ENCODE results near the gene IFT80. TPM values are rescaled to one million over a fixed set of nuclear protein-coding genes. Genes with fewer than 3 reads are reported as not detected.

The IFT80 gene
- total RNA-seq, 2 experiments from 2014 or later: 9.2 to 10.4 TPM

DNA sequence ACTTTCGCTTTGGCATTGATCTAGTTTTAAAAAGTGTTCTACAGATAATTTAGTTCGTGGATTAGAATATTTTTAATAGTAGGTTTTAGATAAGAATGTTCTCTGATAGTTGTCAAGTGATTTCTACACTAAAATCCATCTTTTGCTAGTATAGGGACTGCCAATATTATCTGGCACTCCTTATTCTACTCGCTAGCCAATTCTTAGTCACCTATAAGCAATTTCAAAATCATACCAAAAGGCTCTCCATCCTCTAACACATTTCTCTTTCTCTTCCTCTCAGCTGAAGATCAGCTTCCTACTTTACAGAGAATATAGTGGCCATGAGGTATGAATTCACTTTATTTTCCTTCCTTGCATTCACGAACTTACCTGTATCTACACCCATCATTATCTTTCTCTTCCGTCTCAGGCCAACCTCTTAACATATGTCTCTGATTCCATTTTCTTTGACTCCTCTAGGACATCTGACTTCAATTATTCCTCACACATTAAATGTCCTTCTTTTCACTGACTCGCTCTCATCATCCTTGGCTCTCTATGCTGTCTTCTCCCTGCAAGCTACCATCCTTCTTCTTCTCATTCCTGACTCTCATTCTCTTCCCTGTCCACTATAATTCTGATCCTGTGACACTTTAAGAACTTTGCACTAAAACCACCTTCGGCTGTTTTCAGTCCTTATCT, 138.3 kb downstream of the IFT80 start:
- H3K9me3 Mint-ChIP-seq: no peaks in the 10 kb centered on the region
- ATAC-seq (no peak), DNase-seq (no peak)
- ChIA-PET CTCF (no interaction called here), POLR2A (no interaction called here)
- no peaks in the 10 kb centered on the region for H3K27me3 Mint-ChIP-seq
- no peak overlapping the region for H3K27ac Mint-ChIP-seq
- H3K36me3 Mint-ChIP-seq (ENCODE audit: low read depth): peaks cover 10% of the 10 kb centered on the region
- H3K4me3 Mint-ChIP-seq: no peak overlapping the region
- no peaks in the 10 kb centered on the region for H3K4me1 Mint-ChIP-seq (ENCODE audit: low read depth)
- TF ChIP-seq, protein P1, sequence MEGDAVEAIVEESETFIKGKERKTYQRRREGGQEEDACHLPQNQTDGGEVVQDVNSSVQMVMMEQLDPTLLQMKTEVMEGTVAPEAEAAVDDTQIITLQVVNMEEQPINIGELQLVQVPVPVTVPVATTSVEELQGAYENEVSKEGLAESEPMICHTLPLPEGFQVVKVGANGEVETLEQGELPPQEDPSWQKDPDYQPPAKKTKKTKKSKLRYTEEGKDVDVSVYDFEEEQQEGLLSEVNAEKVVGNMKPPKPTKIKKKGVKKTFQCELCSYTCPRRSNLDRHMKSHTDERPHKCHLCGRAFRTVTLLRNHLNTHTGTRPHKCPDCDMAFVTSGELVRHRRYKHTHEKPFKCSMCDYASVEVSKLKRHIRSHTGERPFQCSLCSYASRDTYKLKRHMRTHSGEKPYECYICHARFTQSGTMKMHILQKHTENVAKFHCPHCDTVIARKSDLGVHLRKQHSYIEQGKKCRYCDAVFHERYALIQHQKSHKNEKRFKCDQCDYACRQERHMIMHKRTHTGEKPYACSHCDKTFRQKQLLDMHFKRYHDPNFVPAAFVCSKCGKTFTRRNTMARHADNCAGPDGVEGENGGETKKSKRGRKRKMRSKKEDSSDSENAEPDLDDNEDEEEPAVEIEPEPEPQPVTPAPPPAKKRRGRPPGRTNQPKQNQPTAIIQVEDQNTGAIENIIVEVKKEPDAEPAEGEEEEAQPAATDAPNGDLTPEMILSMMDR (IDR thresholded peaks at IDR 0.05): no peak
- intact Hi-C loops (cut with micrococcal nuclease): no loop called here

DNA sequence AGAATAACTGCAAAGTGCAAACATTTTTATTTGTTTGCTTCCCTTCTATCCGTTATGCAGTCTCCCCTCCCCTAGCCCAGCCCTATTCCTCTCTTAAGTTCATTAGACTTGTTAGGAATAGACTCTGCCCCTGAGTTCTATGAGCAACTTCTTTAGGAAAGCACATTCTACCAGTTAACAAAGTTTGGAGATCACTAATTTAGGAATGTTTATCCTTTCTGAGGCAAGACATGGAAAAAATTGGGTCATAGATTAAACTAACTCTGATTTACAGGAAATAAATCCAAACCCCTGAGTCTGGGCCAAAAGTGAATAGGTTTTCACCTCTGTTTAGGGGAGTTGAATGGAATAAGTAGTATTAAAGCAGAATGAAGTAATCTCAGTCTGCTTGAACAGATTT, 139.4 kb downstream of the IFT80 start:
- no peak for ATAC-seq
- no peak for DNase-seq
- no peak overlapping the region for H3K4me3 Mint-ChIP-seq
- CTCF ChIA-PET: no interaction called here
- POLR2A ChIA-PET: interaction anchor here (0.6 kb wide), 1 partner anchor 133 kb away, joined by 3 read pairs; no protein-coding TSS in a partner anchor
- no peaks in the 10 kb centered on the region for H3K4me1 Mint-ChIP-seq (ENCODE audit: low read depth)
- H3K36me3 Mint-ChIP-seq (ENCODE audit: low read depth): peaks cover 7% of the 10 kb centered on the region
- no peaks in the 10 kb centered on the region for H3K27me3 Mint-ChIP-seq
- no peak overlapping the region for H3K27ac Mint-ChIP-seq
- TF ChIP-seq, protein P1 (IDR thresholded peaks at IDR 0.05): no peak
- intact Hi-C loops (cut with micrococcal nuclease): no loop called here
- no peaks in the 10 kb centered on the region for H3K9me3 Mint-ChIP-seq

DNA sequence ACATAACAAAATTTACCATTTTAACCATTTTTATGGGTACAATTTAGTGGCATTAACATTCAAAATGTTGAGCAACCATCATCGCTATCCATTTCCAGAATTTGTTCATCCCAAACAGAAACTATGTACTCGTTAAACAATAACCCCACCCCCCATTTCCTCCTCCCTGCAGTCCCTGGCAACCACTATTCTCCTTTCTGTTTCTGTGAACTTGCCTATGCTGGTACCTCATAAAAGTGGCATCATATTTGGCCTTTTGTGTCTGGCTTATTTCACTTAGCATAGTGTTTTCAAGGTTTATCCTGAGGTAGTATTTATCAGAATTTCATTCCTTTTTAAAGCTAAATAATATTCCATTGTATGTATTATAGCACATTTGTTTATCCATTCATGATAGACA, 141.4 kb downstream of the IFT80 start:
- Mint-ChIP-seq H3K27me3 (no peaks in the 10 kb centered on the region), H3K27ac (no peak overlapping the region), H3K4me3 (no peak overlapping the region), H3K4me1 (ENCODE audit: low read depth) (no peaks in the 10 kb centered on the region), H3K9me3 (no peaks in the 10 kb centered on the region), H3K36me3 (ENCODE audit: low read depth) (peaks cover 7% of the 10 kb centered on the region)
- intact Hi-C loops (cut with micrococcal nuclease): no loop called here
- ATAC-seq (no peak), DNase-seq (no peak)
- TF ChIP-seq, protein P1 (IDR thresholded peaks at IDR 0.05): no peak
- ChIA-PET POLR2A (no interaction called here), CTCF (no interaction called here)

DNA sequence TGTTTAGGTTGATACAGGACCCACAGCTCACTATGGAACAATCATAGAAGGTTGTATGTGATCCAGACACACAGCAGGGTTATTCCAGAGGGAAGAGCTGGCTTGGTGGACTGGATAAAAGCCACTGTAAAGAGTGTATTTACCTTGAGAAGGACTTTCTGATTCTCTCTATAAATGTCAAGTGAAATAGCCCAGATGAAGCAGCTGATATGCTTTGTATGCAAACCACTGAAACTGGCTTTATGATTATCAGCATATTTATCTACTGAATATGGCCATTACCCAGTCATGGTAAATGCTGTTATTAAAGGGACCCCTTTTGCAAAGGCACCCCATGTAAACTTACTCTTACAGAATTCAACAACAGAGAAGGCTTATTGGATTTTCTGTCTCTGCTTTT, 145.7 kb downstream of the IFT80 start:
- no peak overlapping the region for H3K27ac Mint-ChIP-seq
- intact Hi-C loops (cut with micrococcal nuclease): no loop called here
- peaks cover 2% of the 10 kb centered on the region for H3K36me3 Mint-ChIP-seq (ENCODE audit: low read depth)
- POLR2A ChIA-PET: no interaction called here
- no peaks in the 10 kb centered on the region for H3K4me1 Mint-ChIP-seq (ENCODE audit: low read depth)
- CTCF ChIA-PET: no interaction called here
- no peak overlapping the region for H3K4me3 Mint-ChIP-seq
- TF ChIP-seq, protein P1 (IDR thresholded peaks at IDR 0.05): no peak
- no peaks in the 10 kb centered on the region for H3K27me3 Mint-ChIP-seq
- ATAC-seq: no peak
- no peaks in the 10 kb centered on the region for H3K9me3 Mint-ChIP-seq
- no peak for DNase-seq

DNA sequence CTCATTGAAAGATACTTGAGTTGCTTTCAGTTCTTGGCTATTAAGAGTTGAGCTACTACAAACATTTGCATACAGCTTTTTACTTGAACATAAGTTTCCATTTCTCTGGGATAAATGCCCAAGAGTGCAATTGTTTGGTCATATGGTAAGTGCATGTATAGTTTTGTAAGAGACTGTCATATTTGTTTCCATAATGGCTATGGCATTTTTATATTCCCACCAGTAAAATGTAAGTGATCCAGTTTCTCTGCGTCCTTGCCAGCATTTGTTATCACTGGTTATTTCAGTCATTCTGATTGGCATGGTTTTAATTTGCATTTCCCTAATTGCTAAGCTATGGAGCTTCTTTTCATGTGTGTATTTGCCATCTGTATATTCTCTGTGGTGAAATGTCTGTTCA, 151.3 kb downstream of the IFT80 start:
- CTCF ChIA-PET: interaction anchor here (2.3 kb wide), 1 partner anchor 22 kb away, joined by 5 read pairs; the partner anchor contains the start of gene C3orf80

More for the DNA sequence above, 151.3 kb downstream of the IFT80 start:
- ATAC-seq (no peak), DNase-seq (no peak)
- Mint-ChIP-seq H3K4me3 (no peak overlapping the region), H3K27ac (no peak overlapping the region), H3K9me3 (peaks cover 4% of the 10 kb centered on the region), H3K4me1 (ENCODE audit: low read depth) (no peaks in the 10 kb centered on the region), H3K27me3 (peaks cover 3% of the 10 kb centered on the region), H3K36me3 (ENCODE audit: low read depth) (no peaks in the 10 kb centered on the region)
- TF ChIP-seq, protein P1 (IDR thresholded peaks at IDR 0.05): no peak
- intact Hi-C loops (cut with micrococcal nuclease): no loop called here
- POLR2A ChIA-PET: no interaction called here

All from activated CD8-positive, alpha-beta T cell treated with anti-CD3 and anti-CD28 coated beads for 36 hours (primary cell).